ENCODE results near the gene P2RX7. TPM values are rescaled to one million over a fixed set of nuclear protein-coding genes. Genes with fewer than 3 reads are reported as not detected.
"Not testable (repeated sequence)": the region's sequence is repeated elsewhere in the genome, so short reads cannot be mapped to it uniquely, and the experiment has no call there.

Gene P2RX7
- total RNA-seq, 3 donors from 2014 or later = 3.8 to 8.5 (median 3.9) TPM

- H3K4me3 ChIP-seq = no peak overlapping the region
- intact Hi-C loops (cut with DNase I; ENCODE audit: low total_unique reads) = no loop called here
- H3K9me3 ChIP-seq = no peaks in the 10 kb centered on the region
- H3K36me3 ChIP-seq = no peaks in the 10 kb centered on the region
- H3K4me1 ChIP-seq = no peaks in the 10 kb centered on the region
- no peaks in the 10 kb centered on the region for H3K27me3 ChIP-seq
- TF ChIP-seq POLR2AphosphoS5 (IDR thresholded peaks at IDR 0.05) = no peak
- no peak for TF ChIP-seq POLR2A (IDR thresholded peaks at IDR 0.05)
- TF ChIP-seq, protein P1, sequence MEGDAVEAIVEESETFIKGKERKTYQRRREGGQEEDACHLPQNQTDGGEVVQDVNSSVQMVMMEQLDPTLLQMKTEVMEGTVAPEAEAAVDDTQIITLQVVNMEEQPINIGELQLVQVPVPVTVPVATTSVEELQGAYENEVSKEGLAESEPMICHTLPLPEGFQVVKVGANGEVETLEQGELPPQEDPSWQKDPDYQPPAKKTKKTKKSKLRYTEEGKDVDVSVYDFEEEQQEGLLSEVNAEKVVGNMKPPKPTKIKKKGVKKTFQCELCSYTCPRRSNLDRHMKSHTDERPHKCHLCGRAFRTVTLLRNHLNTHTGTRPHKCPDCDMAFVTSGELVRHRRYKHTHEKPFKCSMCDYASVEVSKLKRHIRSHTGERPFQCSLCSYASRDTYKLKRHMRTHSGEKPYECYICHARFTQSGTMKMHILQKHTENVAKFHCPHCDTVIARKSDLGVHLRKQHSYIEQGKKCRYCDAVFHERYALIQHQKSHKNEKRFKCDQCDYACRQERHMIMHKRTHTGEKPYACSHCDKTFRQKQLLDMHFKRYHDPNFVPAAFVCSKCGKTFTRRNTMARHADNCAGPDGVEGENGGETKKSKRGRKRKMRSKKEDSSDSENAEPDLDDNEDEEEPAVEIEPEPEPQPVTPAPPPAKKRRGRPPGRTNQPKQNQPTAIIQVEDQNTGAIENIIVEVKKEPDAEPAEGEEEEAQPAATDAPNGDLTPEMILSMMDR (IDR thresholded peaks at IDR 0.05) = no peak
- no peak for DNase-seq (ENCODE audit: low spot score in 2 of 2)
- H3K27ac ChIP-seq = no peak overlapping the region
Observed at GRCh38 chr12:121219353-121219986, 86.8 kb downstream of the P2RX7 start.

- H3K4me1 ChIP-seq = no peaks in the 10 kb centered on the region
- no peak for DNase-seq (ENCODE audit: low spot score in 2 of 2)
- no peaks in the 10 kb centered on the region for H3K9me3 ChIP-seq
- H3K36me3 ChIP-seq = no peaks in the 10 kb centered on the region
- H3K27me3 ChIP-seq = no peaks in the 10 kb centered on the region
- no peak overlapping the region for H3K4me3 ChIP-seq
- H3K27ac ChIP-seq = no peak overlapping the region
- intact Hi-C loops (cut with DNase I; ENCODE audit: low total_unique reads) = no loop called here
- TF ChIP-seq POLR2A (IDR thresholded peaks at IDR 0.05) (no peak), POLR2AphosphoS5 (IDR thresholded peaks at IDR 0.05) (no peak)
- TF ChIP-seq, protein P1 (IDR thresholded peaks at IDR 0.05) = no peak
Observed at GRCh38 chr12:121222847-121223246, 90.2 kb downstream of the P2RX7 start.

GRCh38 chr12:121223292-121224285 lies 90.9 kb downstream of the P2RX7 start:
- Histone ChIP-seq H3K4me3 (no peak overlapping the region), H3K9me3 (no peaks in the 10 kb centered on the region), H3K4me1 (no peaks in the 10 kb centered on the region), H3K36me3 (no peaks in the 10 kb centered on the region), H3K27me3 (no peaks in the 10 kb centered on the region), H3K27ac (peak overlapping the region in 1 of 2 donors; percentile 1)
- DNase-seq (ENCODE audit: low spot score in 2 of 2) = no peak
- intact Hi-C loops (cut with DNase I; ENCODE audit: low total_unique reads) = no loop called here
- TF ChIP-seq POLR2AphosphoS5 (IDR thresholded peaks at IDR 0.05) = no peak
- TF ChIP-seq, protein P1 (IDR thresholded peaks at IDR 0.05) = peak in 2 of 3 donors; percentile 15 to 48
- TF ChIP-seq POLR2A (IDR thresholded peaks at IDR 0.05) = no peak

DNA sequence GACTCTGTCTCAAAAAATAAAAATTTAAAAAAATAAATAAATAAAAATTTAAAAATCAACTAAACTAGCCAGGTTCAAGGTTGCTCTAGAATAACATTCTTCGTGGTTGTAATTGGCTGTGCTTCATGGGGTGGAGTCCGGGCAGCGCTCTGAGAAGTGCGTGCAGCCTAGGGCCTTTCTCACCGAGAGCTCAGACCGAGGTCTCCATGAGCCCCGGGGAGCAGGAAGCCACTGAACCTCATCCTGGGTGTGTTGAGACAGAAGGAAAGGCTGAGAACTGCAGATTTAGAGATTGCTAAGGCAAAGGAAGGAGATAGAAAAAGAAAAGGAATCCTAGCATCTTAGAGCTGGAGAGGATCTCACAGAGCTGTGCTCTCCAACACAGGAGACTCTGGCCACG lies 91.9 kb downstream of the P2RX7 start:
- Histone ChIP-seq H3K27ac (peak overlapping the region in 1 of 2 donors; percentile 61), H3K27me3 (no peaks in the 10 kb centered on the region), H3K4me3 (no peak overlapping the region), H3K9me3 (no peaks in the 10 kb centered on the region), H3K36me3 (no peaks in the 10 kb centered on the region), H3K4me1 (no peaks in the 10 kb centered on the region)
- no peak for DNase-seq (ENCODE audit: low spot score in 2 of 2)
- intact Hi-C loops (cut with DNase I; ENCODE audit: low total_unique reads) = no loop called here
- TF ChIP-seq, protein P1 (IDR thresholded peaks at IDR 0.05) = no peak
- no peak for TF ChIP-seq POLR2AphosphoS5 (IDR thresholded peaks at IDR 0.05)
- no peak for TF ChIP-seq POLR2A (IDR thresholded peaks at IDR 0.05)

- Histone ChIP-seq H3K9me3 (no peaks in the 10 kb centered on the region), H3K4me1 (no peaks in the 10 kb centered on the region), H3K27me3 (no peaks in the 10 kb centered on the region), H3K4me3 (no peak overlapping the region), H3K36me3 (no peaks in the 10 kb centered on the region), H3K27ac (peak overlapping the region; percentile 69 to 82)
- intact Hi-C loops (cut with DNase I; ENCODE audit: low total_unique reads) = no loop called here
- DNase-seq (ENCODE audit: low spot score in 2 of 2) = no peak
- TF ChIP-seq, protein P1 (IDR thresholded peaks at IDR 0.05) = no peak
- TF ChIP-seq POLR2A (IDR thresholded peaks at IDR 0.05) (no peak), POLR2AphosphoS5 (IDR thresholded peaks at IDR 0.05) (no peak)
Observed at GRCh38 chr12:121226399-121226798, 93.7 kb downstream of the P2RX7 start.

DNA sequence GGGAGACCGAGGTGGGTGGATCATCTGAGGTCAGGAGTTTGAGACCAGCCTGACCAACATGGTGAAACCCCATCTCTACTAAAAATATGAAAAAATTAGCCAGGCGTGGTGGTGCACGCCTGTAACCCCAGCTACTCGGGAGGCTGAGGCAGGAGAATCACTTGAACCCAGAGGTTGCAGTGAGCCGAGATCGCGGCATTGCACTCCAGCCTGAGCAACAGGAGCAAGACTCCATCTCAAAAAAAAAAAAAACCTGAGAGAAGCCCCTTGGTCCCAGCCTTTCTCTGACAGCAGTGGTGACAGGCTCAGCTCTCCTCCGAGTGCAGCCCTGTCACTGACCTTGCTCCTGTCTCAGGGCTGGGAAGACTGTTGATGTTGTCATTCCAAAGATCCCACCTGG lies 94.2 kb downstream of the P2RX7 start:
- H3K27me3 ChIP-seq; H3K36me3 ChIP-seq; H3K9me3 ChIP-seq; H3K4me3 ChIP-seq; DNase-seq (ENCODE audit: low spot score in 2 of 2); intact Hi-C loops (cut with DNase I; ENCODE audit: low total_unique reads); H3K4me1 ChIP-seq: not testable (repeated sequence)
- H3K27ac ChIP-seq = peak overlapping the region; percentile 69 to 82
